Bone marrow (tissue), 2 donors: ENCODE data around the gene SZT2.
"Not testable (repeated sequence)": the region's sequence is repeated elsewhere in the genome, so short reads cannot be mapped to it uniquely, and the experiment has no call there.

ENCODE experiments used
- DNase-seq, 2 donors: peaks; one replicate each; lab custom pipeline; 2025; lab: John Stamatoyannopoulos, UW

The SZT2 gene

GRCh38 chr1:43454270-43455011, 64.7 kb downstream of the SZT2 start:
- peak; percentile 11 to 63 for DNase-seq

GRCh38 chr1:43455213-43455889, 65.7 kb downstream of the SZT2 start:
- no peak for DNase-seq

DNA sequence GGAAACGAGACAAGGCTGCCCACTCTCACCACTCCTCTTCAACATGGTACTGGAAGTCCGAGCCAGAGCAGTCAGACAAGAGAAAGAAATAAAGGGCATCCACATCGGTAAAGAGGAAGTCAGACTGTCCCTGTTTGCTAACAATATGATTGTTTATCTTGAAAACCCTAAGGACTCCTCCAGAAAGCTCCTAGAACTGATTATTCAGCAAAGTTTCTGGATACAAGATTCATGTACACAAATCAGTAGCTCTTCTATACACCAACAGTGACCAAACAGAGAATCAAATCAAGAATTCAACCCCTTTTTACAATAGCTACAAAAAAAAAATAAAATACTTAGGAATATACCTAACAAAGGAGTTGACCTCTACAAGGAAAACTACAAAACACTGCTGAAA, 68.7 kb downstream of the SZT2 start:
- DNase-seq: not testable (repeated sequence)

GRCh38 chr1:43460988-43461693, 71.4 kb downstream of the SZT2 start:
- no peak for DNase-seq

- DNase-seq: no peak
Observed at GRCh38 chr1:43463479-43463878, 73.8 kb downstream of the SZT2 start.

DNA sequence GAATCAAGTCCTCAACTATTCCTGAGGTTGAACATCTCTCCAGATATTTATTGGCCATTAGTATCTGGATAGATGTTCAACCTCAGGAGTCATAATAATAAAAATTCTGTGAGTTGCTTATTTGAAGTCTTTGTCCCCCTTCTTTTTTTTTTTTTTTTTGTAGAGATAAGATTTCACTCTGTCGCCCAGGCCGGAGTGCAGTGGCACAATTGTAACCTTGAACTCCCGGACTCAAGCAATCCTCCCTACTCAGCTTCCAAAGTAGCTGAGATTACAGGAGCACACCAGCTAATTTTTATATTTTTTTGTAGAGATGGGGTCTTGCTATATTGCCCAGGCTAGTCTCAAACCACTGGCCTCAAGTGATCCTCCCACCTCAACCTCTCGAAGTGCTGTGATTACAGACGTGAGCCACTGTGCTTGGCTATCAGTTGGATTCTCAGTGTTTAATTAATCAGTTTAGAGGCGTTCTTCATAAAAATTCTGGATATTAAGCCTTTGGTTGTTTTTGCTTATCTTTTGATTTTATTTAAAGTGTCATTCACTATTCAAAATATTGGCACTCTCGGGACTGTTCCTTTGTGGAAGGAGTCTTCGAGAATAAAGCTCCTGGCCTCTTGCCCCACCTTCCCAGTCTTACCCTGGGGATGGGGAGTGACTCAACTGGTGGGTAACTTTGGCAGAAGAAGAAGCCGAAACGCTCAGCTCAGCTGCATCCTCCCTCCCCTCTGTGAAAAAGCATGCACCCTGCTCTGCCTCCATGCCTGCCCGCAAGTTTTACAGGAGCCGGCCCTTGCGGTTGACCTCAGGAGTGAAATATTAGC, 75.2 kb downstream of the SZT2 start:
- no peak for DNase-seq

DNA sequence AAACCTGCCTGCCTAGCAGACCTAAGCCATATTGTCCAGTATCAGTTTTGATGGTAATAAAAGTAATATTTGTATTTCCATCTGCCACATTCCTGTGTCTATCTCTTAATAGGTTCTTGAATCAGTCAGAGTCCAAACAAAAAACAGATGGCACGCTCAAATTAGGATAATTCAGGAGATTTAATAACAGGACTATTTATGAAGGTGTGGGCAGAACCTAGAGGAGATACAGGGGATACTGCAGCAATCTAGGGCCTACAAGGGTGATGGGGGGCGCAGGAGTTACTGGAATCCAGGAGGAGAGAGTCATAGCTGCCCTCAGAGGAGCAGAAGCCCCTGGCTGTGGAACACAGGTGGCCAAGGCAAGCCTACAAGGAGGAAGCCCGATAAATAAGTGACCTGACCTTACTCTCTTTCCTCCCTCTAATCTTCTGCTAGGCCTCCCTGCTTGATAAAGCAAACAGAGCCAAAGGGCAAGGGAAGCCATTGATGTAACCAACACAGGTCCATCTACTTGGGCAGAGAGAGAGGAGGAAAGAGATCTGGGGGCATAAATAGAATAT, 75.9 kb downstream of the SZT2 start:
- no peak for DNase-seq

- DNase-seq: no peak
Observed at GRCh38 chr1:43466403-43466802, 76.7 kb downstream of the SZT2 start.

GRCh38 chr1:43468414-43468813, 78.7 kb downstream of the SZT2 start:
- no peak for DNase-seq

GRCh38 chr1:43469932-43470331, 80.2 kb downstream of the SZT2 start:
- no peak for DNase-seq

- no peak for DNase-seq
Observed at GRCh38 chr1:43472087-43472462, 82.4 kb downstream of the SZT2 start.

GRCh38 chr1:43472463-43473151, 82.9 kb downstream of the SZT2 start:
- not testable (repeated sequence) for DNase-seq

- DNase-seq: no peak
Observed at GRCh38 chr1:43473463-43473862, 83.8 kb downstream of the SZT2 start.

DNA sequence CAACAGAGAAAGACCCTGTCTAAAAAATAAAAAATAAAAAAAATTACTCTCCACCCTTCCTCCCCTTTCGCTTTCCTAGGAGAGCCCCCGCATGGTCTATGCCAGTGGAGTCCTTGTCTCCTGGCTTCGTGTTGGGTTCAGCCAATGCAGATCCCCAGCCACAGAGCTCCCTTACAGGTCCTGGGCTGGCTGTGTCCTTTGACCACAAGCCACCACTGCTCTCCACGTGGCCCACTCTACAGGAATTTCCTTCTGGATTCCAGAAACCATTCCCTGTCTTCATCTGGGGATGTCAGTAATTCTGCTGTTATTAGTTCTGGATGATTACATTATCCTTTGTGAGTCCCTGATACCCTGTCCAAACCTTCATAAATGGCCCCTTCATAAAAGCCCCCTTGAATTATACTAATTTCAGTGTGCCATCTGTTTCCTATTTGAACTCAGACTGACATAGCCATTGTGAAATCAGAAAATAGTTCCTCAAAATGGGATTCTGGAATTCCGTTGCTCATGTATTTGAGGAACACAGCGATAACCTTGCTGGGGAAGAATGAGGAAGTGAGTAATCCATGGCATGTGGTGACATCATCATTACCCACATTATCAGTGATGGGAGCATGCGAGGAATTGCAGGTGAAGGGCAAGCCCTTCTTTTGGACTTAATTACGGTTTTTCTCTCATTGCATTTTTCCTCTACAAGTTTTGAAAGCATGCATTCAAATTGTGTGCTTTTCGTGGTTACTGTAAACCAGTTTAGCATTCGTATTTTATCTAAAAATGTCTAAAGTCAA, 86.1 kb downstream of the SZT2 start:
- not testable (repeated sequence) for DNase-seq

DNA sequence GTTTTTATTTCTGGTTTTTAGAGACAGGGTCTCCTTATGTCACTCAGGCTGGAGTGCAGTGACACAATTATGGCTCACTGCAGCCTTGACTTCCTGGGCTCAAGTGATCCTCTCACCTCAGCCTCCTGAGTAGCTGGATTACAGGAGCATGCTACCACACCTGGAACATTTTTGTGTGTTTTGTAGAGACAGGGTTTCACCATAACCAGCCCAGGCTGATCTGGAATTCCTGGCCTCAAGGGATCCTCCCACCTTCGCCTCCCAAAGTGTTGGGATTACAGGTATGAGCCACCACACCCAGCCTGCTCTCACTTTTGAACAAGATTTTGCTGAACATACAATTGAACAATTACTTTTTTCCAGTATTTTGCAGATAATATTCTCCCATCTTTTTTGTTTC, 88.0 kb downstream of the SZT2 start:
- DNase-seq: no peak

- DNase-seq: no peak
Observed at GRCh38 chr1:43479414-43479813, 89.7 kb downstream of the SZT2 start.

GRCh38 chr1:43481491-43481890, 91.8 kb downstream of the SZT2 start:
- DNase-seq: no peak

DNA sequence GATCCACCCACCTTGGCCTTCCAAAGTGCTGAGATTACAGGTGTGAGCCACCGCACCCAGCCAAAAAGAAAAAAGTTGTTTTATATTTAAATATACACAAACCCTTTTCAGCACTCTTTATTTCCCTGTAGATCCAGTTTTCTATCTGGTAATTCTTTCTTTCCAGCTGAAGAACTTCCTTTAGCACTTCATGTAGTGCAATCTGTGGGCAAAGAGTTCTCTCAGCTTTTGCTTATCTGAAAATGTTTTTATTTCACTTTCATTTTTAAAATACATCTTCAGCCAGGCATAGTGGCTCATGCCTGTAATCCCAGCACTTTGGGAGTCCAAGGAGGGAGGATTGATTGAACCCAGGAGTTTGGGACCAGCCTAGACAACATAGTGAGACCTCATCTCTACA, 92.5 kb downstream of the SZT2 start:
- DNase-seq: no peak

- no peak for DNase-seq
Observed at GRCh38 chr1:43484367-43484766, 94.7 kb downstream of the SZT2 start.

GRCh38 chr1:43488165-43488564, 98.5 kb downstream of the SZT2 start:
- DNase-seq: no peak
